ENCODE measurements around the gene SLC25A11.

Gene SLC25A11

GRCh38 chr17:4942760-4943508 is 3.1 kb upstream of the SLC25A11 start:
- no peak overlapping the region for H3K4me3 ChIP-seq (ENCODE audit: low read depth, low read length)
- TF ChIP-seq CTCF (IDR thresholded peaks at IDR 0.05; ENCODE audit: low read depth, low read length), result no peak

- TF ChIP-seq CTCF (IDR thresholded peaks at IDR 0.05; ENCODE audit: low read depth, low read length), result no peak
- peak overlapping the region; percentile 93 for H3K4me3 ChIP-seq (ENCODE audit: low read depth, low read length)
Measured at GRCh38 chr17:4941319-4941610, 1.4 kb upstream of the SLC25A11 start.

GRCh38 chr17:4940555-4941318 is 891 bp upstream of the SLC25A11 start:
- TF ChIP-seq CTCF (IDR thresholded peaks at IDR 0.05; ENCODE audit: low read depth, low read length), result no peak

GRCh38 chr17:4939546-4939795 is 375 bp downstream of the SLC25A11 start:
- H3K4me3 ChIP-seq (ENCODE audit: low read depth, low read length), result peak overlapping the region; percentile 93
- no peak for TF ChIP-seq CTCF (IDR thresholded peaks at IDR 0.05; ENCODE audit: low read depth, low read length)

More at GRCh38 chr17:4940555-4941318, 891 bp upstream of the SLC25A11 start:
- peak overlapping the region; percentile 93 for H3K4me3 ChIP-seq (ENCODE audit: low read depth, low read length)

DNA sequence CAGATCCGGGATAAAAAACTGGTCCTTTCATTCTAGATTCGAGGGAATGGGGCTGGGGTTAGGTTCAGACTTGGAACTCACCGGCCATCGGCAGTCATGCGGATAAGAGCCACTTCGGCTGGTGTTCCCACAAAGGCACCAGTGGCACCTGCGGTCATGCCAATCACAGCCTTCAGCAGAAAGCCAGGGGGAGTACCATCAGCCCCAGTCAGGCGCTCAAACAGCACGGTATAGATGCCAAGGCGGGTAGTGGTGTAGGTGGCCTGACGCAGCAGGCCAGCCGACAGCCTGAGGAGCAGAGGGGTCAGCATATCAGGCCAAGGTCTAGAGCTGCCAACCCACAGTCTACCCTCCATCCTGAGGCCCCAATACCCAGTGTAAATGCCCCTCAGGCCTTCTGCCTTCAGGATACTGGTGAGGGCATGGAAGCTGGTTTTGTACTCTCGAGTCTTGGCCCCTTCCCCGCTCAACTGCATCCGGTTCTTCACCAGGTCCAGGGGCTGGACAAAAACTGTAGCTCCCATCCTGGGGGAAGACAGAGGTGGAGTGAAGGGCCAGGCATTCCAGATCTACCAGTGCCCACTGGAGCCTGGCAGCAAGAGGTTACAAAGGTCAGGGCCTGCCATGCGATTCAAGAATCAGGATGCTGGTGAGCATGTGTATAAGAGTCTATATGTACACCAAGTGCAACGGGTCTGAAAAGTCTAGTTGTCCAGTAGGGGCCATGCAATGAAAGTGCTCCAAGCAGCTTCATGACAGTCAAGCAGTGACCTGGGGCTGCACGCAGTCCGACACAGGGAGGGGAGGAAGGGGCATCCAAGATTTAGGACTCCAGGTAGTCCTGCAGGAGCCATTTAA is 929 bp downstream of the SLC25A11 start:
- TF ChIP-seq CTCF (IDR thresholded peaks at IDR 0.05; ENCODE audit: low read depth, low read length), result no peak

DNA sequence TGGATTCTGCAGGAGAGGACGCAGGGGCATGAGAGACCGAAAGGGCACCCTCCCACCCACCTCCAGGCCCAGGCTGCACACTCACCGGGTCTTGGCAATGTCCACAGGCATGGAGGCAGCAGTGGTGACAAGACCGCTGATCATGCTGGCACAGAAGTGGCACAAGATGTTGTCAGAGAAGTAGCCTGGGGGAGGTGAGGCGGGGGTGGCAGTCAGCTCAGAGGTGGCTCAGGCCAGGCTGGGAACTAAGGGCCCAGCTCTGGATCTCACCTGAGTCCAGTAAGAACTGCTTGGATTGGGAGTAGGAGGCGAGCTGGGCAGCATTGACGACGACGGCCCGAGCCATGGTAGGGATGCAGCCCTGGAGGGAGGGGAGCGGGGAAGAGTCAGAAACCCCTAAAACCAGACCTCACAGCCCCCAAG is 1.8 kb downstream of the SLC25A11 start:
- no peak for TF ChIP-seq CTCF (IDR thresholded peaks at IDR 0.05; ENCODE audit: low read depth, low read length)
- H3K4me3 ChIP-seq (ENCODE audit: low read depth, low read length), result no peak overlapping the region

More for the DNA sequence above, 929 bp downstream of the SLC25A11 start:
- peak overlapping the region; percentile 93 for H3K4me3 ChIP-seq (ENCODE audit: low read depth, low read length)

Data from WI38 (cell line).